ENCODE data around the gene SIGLEC15. TPM values are rescaled to one million over a fixed set of nuclear protein-coding genes. Genes with fewer than 3 reads are reported as not detected.

The SIGLEC15 gene
- total RNA-seq, 1 experiment from 2014 or later = 0.92 TPM

DNA sequence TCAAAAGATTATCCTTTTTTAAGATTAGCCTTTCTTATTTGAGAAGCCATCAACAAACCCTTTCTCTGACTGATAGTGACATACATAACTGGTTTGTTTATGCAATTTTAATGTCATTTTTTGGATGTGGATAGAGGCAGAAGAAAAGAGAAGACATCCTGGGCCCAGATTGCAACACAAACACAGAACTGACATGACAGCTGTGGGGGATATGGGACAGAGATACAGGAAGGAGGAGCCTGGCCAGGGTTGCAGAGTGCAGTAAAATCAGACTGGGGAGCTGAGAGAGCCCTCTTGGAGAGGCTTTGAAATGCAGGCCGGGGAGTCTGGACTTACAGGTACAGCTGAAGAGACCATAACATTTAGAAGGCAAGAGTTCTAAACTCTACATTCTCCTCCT is 65.1 kb downstream of the SIGLEC15 start:
- H3K9me3 ChIP-seq (ENCODE audit: low read depth, low read length, poor library complexity, severe bottlenecking) = no peaks in the 10 kb centered on the region
- TF ChIP-seq, protein P1, sequence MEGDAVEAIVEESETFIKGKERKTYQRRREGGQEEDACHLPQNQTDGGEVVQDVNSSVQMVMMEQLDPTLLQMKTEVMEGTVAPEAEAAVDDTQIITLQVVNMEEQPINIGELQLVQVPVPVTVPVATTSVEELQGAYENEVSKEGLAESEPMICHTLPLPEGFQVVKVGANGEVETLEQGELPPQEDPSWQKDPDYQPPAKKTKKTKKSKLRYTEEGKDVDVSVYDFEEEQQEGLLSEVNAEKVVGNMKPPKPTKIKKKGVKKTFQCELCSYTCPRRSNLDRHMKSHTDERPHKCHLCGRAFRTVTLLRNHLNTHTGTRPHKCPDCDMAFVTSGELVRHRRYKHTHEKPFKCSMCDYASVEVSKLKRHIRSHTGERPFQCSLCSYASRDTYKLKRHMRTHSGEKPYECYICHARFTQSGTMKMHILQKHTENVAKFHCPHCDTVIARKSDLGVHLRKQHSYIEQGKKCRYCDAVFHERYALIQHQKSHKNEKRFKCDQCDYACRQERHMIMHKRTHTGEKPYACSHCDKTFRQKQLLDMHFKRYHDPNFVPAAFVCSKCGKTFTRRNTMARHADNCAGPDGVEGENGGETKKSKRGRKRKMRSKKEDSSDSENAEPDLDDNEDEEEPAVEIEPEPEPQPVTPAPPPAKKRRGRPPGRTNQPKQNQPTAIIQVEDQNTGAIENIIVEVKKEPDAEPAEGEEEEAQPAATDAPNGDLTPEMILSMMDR (conservative IDR thresholded peaks at IDR 0.05; ENCODE audit: low read depth, low read length) = no peak
- TF ChIP-seq EZH2 (IDR thresholded peaks at IDR 0.05; ENCODE audit: borderline replicate concordance, low read depth, low read length, poor library complexity, severe bottlenecking) = no peak
- H3K4me3 ChIP-seq (ENCODE audit: low read depth, low read length, poor library complexity, severe bottlenecking) = no peak overlapping the region
- H3K27me3 ChIP-seq (replicated peaks; ENCODE audit: insufficient read depth, low read depth, low read length, poor library complexity) = no peaks in the 10 kb centered on the region
- BruUV-seq (replicated peaks) = no TSS peak
- DNase-seq (ENCODE audit: low spot score) = no peak
- CTCF ChIA-PET = no interaction called here
- POLR2A ChIA-PET (ENCODE audit: low non-redundant PET) = no interaction called here
- intact Hi-C loops (cut with micrococcal nuclease; ENCODE audit: unreplicated experiment) = no loop called here
- no peak overlapping the region for H3K27ac ChIP-seq (ENCODE audit: low read depth, low read length, poor library complexity, severe bottlenecking)
- H3K4me1 ChIP-seq (ENCODE audit: insufficient read depth, low read length, poor library complexity, severe bottlenecking) = no peaks in the 10 kb centered on the region
- peaks cover 8% of the 10 kb centered on the region for H3K36me3 ChIP-seq (ENCODE audit: insufficient read depth, low read length, poor library complexity, severe bottlenecking)

DNA sequence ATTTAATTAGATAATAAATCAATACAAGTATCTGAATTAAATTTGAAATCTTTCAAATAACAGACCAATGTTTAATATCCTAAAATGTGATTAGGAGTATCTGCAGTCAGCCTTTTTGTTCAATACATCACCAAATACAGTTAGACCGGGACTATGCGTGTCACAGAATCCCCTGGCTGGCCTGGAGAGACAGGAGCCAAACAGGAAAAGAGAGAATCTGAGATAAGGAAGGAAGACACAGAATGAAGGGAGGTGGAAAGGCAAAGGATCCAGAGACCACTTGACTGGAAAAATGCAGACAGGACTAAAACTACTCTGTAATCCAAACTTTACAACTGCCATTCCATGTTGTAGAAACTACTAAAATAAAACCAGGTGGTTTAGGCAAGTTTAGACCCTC is 66.3 kb downstream of the SIGLEC15 start:
- no peak for TF ChIP-seq EZH2 (IDR thresholded peaks at IDR 0.05; ENCODE audit: borderline replicate concordance, low read depth, low read length, poor library complexity, severe bottlenecking)
- TF ChIP-seq, protein P1 (conservative IDR thresholded peaks at IDR 0.05; ENCODE audit: low read depth, low read length) = no peak
- Histone ChIP-seq H3K4me3 (ENCODE audit: low read depth, low read length, poor library complexity, severe bottlenecking) (no peak overlapping the region), H3K27me3 (replicated peaks; ENCODE audit: insufficient read depth, low read depth, low read length, poor library complexity) (no peaks in the 10 kb centered on the region), H3K9me3 (ENCODE audit: low read depth, low read length, poor library complexity, severe bottlenecking) (no peaks in the 10 kb centered on the region), H3K36me3 (ENCODE audit: insufficient read depth, low read length, poor library complexity, severe bottlenecking) (peaks cover 8% of the 10 kb centered on the region), H3K4me1 (ENCODE audit: insufficient read depth, low read length, poor library complexity, severe bottlenecking) (no peaks in the 10 kb centered on the region), H3K27ac (ENCODE audit: low read depth, low read length, poor library complexity, severe bottlenecking) (no peak overlapping the region)
- BruUV-seq (replicated peaks) = no TSS peak
- DNase-seq (ENCODE audit: low spot score) = no peak
- POLR2A ChIA-PET (ENCODE audit: low non-redundant PET) = no interaction called here
- CTCF ChIA-PET = no interaction called here
- intact Hi-C loops (cut with micrococcal nuclease; ENCODE audit: unreplicated experiment) = no loop called here

Other genes starting within 250 kb of the SIGLEC15 start
- not detected in 2 replicates for gene SLC14A2, start 210.2 kb upstream of the SIGLEC15 start, total RNA-seq (2021)
- gene SLC14A1, start 101.5 kb upstream of the SIGLEC15 start, total RNA-seq (2021) = not detected in 2 replicates
- 15.2 and 16.7 TPM in 2 replicates for gene EPG5, start 141.7 kb downstream of the SIGLEC15 start, total RNA-seq (2021)
- gene PSTPIP2, start 246.6 kb downstream of the SIGLEC15 start, total RNA-seq (2021) = 5.7 and 6.3 TPM in 2 replicates

Data from A673 (cell line).